Type B pancreatic cell (in vitro differentiated cells): ENCODE measurements around the gene CAPZA2. TPM values are rescaled to one million over a fixed set of nuclear protein-coding genes. Genes with fewer than 3 reads are reported as not detected.

Experiments used
- DNase-seq: peaks from one replicate; pipeline ENCODE4 v3.0.0; 2021; ENCODE audit warnings: mixed read lengths; ENCODE audit not compliant: unreplicated experiment; ENCODE audit errors: extremely low spot score
- H3K27ac Mint-ChIP-seq: 2 replicates; pipeline ENCODE4 v1.8.0; 2021; ENCODE audit warnings: mild to moderate bottlenecking, mixed read lengths
- H3K27me3 Mint-ChIP-seq: 2 replicates; pipeline ENCODE4 v1.8.0; 2021; ENCODE audit warnings: mixed read lengths
- H3K36me3 Mint-ChIP-seq: 2 replicates; pipeline ENCODE4 v1.8.0; 2021; ENCODE audit warnings: mixed read lengths
- H3K4me1 Mint-ChIP-seq: one replicate; pipeline ENCODE4 v1.8.0; 2021; ENCODE audit warnings: mixed read lengths; ENCODE audit not compliant: unreplicated experiment
- H3K4me3 Mint-ChIP-seq: 2 replicates; pipeline ENCODE4 v1.8.0; 2021; ENCODE audit warnings: mild to moderate bottlenecking, mixed read lengths
- H3K9me3 Mint-ChIP-seq: 2 replicates; pipeline ENCODE4 v1.8.0; 2021; ENCODE audit warnings: mixed read lengths
- CTCF ChIP-seq: fragments of 200-600 bp; sonication (generic); conservative IDR thresholded peaks from 2 replicates; pipeline ENCODE4 v1.5.0; 2021; ENCODE audit warnings: antibody characterized with exemption, mild to moderate bottlenecking
- total RNA-seq: library from RNA; stranded (reverse); gene quantifications from 2 replicates; pipeline ENCODE4 v1.2.1, GENCODE V29; 2021; ENCODE audit warnings: low replicate concordance

Gene CAPZA2
- total RNA-seq, 1 donor from 2014 or later, result 167 TPM

DNA sequence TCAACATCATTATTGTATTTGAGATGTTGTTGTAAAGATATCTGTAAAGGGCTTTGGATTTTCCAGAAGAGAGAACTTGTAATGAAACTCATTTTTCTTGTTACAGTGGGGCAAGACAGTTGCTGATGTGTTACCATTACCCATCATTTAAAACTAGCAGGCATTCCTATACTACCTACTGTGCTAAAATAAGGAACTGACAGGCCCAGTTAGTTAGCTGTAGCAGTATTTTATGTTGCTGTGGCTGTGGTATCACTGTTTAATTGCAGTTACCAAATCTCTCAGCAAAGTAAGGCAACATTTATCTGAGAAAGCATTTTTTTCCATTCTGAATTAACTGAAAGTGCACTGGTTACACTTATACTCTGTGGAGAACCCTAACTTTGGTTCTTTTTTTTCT is 100.8 kb downstream of the CAPZA2 start:
- no peaks in the 10 kb centered on the region for H3K27me3 Mint-ChIP-seq
- H3K4me3 Mint-ChIP-seq, result no peak overlapping the region
- H3K36me3 Mint-ChIP-seq, result peaks cover 14% of the 10 kb centered on the region
- H3K27ac Mint-ChIP-seq, result no peak overlapping the region
- no peaks in the 10 kb centered on the region for H3K9me3 Mint-ChIP-seq
- TF ChIP-seq CTCF, result no peak
- DNase-seq, result no peak
- peaks cover 5% of the 10 kb centered on the region for H3K4me1 Mint-ChIP-seq

GRCh38 chr7:116966601-116967000 is 104.2 kb downstream of the CAPZA2 start:
- no peak for DNase-seq
- peaks cover 5% of the 10 kb centered on the region for H3K36me3 Mint-ChIP-seq
- no peak overlapping the region for H3K4me3 Mint-ChIP-seq
- no peaks in the 10 kb centered on the region for H3K27me3 Mint-ChIP-seq
- no peak for TF ChIP-seq CTCF
- H3K9me3 Mint-ChIP-seq, result no peaks in the 10 kb centered on the region
- H3K27ac Mint-ChIP-seq, result no peak overlapping the region
- H3K4me1 Mint-ChIP-seq, result peaks cover 27% of the 10 kb centered on the region

DNA sequence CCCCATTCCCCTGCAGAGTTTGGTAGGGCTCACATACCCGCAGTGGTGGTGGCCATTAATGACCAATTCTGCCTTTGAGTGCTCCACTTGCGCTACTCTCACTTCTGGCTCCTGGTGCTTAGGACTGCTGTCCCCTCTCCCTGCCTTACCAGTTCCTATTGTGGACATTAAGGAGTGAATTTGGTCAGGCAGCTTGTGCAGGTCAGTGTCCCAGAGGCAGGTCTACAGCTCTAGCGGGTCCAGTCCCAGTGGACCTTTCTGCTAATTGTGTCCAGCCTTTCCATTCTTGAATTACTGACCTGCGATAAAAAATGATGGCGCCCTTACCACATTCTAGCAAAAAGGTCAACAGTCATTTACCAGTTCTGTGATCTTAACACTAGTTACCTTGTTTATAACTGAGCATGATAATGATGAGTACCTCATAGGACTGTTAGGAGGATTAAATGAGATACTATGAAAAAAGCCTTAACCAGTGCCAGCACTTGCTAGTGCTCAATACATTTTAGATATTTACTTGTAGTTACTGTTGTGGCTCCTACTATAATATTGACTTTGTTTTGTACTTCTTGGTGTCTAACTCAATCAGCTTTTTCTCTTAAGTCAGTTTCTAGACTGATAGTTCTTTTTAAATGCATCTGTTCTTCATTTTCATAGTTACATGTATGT is 105.0 kb downstream of the CAPZA2 start:
- H3K27ac Mint-ChIP-seq, result no peak overlapping the region
- no peaks in the 10 kb centered on the region for H3K9me3 Mint-ChIP-seq
- peaks cover 35% of the 10 kb centered on the region for H3K4me1 Mint-ChIP-seq
- no peak overlapping the region for H3K4me3 Mint-ChIP-seq
- no peaks in the 10 kb centered on the region for H3K36me3 Mint-ChIP-seq
- no peak for DNase-seq
- TF ChIP-seq CTCF, result no peak
- H3K27me3 Mint-ChIP-seq, result no peaks in the 10 kb centered on the region

- H3K27me3 Mint-ChIP-seq, result no peaks in the 10 kb centered on the region
- no peaks in the 10 kb centered on the region for H3K9me3 Mint-ChIP-seq
- no peak overlapping the region for H3K27ac Mint-ChIP-seq
- no peak overlapping the region for H3K4me3 Mint-ChIP-seq
- no peak for DNase-seq
- H3K4me1 Mint-ChIP-seq, result peaks cover 36% of the 10 kb centered on the region
- H3K36me3 Mint-ChIP-seq, result no peaks in the 10 kb centered on the region
- no peak for TF ChIP-seq CTCF
These were observed 105.6 kb downstream of the CAPZA2 start for GRCh38 chr7:116967983-116968382.

GRCh38 chr7:116968631-116969030 is 106.2 kb downstream of the CAPZA2 start:
- no peak overlapping the region for H3K27ac Mint-ChIP-seq
- DNase-seq, result no peak
- no peak for TF ChIP-seq CTCF
- no peaks in the 10 kb centered on the region for H3K9me3 Mint-ChIP-seq
- H3K4me3 Mint-ChIP-seq, result no peak overlapping the region
- H3K4me1 Mint-ChIP-seq, result peaks cover 36% of the 10 kb centered on the region
- no peaks in the 10 kb centered on the region for H3K27me3 Mint-ChIP-seq
- no peaks in the 10 kb centered on the region for H3K36me3 Mint-ChIP-seq
